Measurements from ENCODE around the gene C1orf210.

Gene C1orf210

GRCh38 chr1:43272576-43273571 lies 12.5 kb downstream of the C1orf210 start:
- no peak for DNase-seq

DNA sequence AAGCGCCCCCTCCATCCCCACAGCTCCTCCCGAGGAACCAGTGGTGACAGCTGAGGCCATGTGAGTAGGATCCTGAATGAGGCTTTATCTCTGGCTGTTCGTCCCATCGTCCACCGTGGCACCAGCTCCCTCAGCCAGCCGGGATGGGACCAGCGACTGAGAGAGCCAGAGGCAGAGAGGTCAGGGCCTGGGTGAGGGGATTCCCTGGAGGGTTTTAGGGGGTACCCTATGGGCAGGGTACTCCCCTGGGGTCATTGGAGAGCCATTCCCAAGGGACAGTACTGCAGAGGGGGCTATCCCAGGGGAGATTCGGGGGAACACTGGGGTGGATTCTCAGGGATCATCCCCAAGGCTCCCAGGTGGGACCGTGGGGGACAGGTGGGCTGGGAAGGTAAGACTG lies 13.2 kb downstream of the C1orf210 start:
- no peak for DNase-seq

DNA sequence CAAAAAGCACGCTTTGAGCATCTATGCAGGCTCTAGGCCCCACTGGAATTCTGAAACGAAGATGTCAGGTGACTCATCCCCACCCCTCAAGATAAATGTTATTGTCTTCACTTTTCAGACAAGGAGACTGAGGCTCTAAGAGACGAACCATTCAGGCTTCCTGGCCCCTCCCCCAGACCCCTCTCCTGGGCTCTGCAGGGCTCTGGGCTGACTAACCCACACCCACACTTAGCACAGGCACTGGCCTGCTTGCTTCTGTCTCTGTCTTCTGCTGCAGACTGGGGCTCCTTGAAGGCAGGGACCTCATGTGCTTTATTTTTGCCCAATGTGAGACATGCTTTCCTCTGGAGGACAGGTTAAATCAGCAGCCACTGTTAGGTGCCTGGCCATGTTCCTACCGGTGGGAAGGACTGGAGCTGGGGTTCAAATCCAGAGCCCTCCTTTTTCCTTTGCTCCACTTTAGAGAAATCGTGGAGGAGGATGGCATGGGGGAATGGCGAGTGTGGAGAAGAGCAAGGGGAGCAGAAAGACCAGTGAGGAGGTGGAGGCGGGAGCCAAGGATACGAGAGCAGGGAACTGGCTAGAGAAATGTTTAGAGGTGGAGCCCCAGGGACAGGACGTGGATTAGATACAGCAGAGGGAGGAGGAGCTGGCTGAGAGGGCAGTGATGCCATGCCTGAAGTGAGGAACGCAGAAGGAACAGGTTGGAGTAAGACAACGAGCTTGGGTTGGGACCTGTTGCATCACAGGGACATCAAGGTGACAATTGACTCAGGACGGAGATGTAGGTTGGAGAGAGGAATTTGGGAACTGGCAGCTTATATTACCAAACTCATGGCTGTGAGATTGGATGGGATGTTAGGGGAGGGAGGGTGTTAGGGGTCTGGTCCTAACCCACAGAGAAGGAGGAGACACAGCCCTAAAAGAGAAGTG lies 13.9 kb downstream of the C1orf210 start:
- DNase-seq: no peak

DNA sequence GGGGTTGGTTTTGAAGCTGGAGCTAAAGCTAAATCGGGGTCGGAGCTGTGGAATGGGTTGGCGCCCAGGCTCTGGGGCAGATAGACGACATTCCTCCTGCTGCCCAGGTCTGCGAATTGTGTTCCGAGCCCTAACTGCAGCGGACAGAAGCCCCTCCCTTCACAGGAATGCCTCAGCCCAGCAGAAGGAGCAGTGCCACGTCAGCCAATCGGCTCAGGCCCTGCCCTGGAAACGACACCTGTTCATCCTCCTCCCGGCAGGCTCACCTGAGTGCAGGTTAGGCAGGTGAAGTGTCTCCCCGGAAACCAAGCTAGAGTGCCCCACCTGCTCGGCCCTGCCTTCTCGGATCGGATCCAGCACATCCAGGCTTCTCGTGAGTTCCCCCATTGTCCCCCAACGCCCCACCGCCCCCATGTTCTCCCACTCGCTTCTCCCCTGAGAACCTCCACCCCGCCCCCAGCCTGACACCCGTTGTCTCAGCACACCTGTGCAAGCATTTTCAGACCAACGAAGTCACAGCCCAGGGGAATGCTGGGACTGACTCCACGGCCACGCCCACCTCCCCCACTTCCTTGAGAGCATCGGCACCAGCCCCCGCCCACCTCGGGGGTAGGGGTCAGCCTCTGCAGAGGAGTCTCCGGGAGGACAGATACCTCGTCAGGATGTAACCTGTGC lies 14.8 kb downstream of the C1orf210 start:
- no peak for DNase-seq

DNA sequence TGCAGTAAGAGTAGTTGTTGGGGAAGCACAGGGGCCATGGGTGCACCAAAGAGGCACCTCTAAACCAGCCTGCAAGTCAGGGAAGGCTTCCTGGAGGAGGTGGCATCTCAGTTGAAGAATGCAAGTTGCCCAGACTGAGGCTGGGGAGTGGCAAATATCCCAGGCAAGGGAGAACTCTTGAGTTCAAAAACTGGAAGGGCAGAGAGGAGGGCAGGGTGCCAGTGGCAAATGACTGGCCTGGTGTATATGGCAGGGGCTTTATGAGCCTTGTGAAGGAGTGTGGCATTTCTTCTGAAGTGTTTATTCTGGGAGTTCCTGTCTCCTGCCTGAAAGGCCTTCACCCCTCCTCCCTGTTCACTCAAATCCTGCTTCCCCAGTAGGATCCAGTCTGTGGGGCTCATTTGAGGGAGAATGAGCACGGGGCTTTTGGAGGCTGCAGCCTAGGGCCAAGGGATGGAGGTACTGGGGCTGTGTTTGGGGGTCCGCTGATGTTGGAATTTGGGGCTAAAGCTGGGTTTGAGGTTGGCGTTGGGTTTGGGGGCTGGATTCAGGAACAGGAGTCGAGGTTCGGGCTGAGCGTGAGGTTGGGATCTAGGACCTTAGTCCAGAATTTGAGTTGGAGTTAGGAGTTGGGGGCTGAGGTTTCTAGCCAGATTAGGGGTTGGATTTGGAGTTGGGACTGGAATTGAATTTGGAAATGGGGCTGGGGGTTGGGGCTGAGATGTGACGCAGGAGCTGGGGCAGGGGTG lies 15.6 kb downstream of the C1orf210 start, which contains the start of gene TMEM125:
Gene TMEM125, plus strand, starts transcription at position 357 of the 749 bp plus-strand sequence. CDS start 2,740 bp downstream, outside the sequence.
- no peak for DNase-seq

DNA sequence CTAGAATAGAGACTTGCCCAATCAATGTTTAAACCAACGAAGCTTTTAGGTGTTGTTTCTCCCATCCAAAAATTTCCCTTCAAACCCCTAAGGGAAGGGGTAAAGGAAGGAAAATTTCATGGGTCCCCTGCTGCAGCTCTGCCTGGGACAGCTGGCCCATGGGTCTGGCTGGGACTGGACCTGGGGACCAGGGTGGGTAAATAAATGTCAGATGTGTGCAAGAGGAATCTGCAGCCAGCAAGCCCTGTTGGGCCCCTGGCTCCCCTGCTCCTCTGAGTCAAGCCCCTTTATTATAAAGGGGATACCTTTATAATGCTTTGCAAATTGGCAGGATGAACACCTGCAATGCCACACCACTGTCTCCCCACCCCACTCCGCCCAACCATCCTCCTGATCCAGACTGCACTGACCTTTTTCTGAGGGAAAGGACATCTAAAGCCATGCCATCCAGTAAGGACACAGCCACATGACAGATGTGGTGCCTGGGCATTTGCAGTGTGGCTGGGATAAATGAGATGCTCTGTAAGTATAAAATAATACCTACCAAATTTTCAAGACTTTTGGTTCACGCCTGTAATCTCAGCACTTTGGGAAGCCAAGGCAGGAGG lies 17.5 kb downstream of the C1orf210 start:
- no peak for DNase-seq

GRCh38 chr1:43267291-43267805 lies 18.0 kb downstream of the C1orf210 start:
- DNase-seq: no peak

DNA sequence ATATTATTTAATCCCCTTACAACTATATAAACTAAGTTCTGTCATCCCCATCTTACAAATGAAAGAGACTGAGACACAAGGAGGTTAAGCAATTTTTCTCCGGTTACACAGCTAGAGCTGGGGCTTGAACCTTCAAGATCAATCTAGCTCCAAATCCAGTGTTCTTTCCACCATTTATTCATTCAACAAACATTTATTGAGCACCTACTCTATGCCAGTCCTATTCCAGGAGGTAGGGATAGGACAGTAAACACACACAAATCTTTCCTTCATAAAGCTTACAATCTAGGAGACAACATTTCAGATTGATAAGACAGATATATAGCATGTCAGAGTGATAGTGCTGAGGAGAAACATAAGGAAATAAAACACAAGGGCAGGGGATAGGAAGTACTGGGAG lies 18.5 kb downstream of the C1orf210 start:
- no peak for DNase-seq

DNA sequence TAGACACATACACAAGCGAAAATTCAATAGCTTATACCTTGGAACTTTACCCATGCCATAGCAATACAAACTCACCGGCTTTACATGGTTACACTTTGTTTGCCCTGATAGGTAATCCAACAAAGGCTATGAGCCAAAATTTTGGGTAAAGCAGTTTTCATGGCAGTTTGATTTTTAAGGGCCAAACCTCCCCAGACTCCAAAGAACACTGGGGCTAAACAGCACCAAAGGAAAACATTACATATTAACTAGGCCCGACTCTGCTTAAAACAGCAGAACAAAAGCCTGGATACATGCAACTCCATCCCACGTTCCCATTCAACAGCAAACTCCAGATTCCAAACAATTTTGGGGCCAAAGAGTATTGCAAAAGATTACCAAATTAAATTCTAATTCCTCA lies 19.9 kb downstream of the C1orf210 start:
- no peak for DNase-seq

GRCh38 chr1:43258370-43258769 lies 27.0 kb downstream of the C1orf210 start:
- no peak for DNase-seq

DNA sequence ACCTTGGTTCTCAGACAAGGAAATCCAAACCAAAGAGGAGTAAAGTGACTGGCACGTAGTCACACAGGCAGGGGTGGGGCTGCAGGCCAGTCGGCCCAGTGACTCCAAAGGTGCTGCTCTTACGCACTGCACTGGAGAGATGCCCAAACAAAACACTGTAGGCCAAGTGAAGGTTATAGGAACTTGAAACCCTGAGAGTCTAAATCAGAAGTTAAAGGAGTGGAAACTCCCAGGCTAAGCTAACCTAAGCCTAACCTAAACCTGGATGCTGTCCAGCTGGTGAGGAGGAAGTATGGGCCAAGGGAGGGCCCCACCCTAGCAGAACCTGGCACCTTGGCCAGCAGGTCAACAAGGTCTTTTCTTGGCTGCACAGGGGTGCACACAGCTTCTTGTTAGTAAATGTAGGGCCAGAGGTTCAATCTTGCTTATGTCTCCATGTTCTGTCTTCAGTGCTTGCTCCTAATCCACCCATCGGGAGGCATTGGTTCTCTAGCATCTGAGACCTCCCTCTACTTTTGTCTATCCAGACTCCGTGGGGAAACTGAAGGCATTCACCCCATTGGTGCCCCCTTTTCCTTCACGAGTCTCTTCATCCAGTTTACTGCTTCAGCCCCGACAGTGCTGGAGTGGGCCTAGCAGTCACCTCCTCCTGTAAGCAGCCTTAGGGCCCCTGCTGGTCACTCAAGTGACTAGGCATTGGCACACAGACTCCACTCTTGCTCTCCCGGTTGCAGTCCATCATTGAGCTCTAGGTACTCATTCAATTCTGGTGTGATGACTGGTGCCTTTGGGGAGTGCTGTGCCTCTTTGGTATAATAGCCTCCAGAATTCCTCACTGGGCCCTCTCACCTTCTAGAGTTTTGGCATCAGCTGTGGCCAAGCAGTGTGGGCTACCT lies 28.5 kb downstream of the C1orf210 start:
- DNase-seq: no peak

GRCh38 chr1:43255438-43256210 lies 29.8 kb downstream of the C1orf210 start:
- no peak for DNase-seq

DNA sequence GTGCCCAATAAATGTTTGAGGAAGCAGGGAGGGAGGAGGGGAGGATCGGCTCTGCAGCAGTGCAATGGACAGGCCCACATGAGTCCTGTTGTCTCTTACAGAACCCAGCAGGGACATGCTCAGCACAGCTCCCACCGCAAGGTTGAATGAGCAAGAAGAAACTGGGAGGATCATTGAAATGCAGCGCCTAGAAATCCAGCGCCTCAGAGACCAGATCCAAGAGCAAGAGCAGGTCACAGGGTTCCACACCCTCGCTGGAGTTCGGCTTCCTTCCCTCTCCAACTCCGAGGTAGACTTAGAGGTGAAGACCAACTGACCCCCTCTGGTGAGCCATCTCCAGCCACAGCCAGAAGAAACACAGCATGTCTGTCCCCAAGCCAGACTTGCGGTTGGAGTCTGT lies 31.5 kb downstream of the C1orf210 start:
- DNase-seq: no peak

- no peak for DNase-seq
Observed at GRCh38 chr1:43253173-43253572, 32.2 kb downstream of the C1orf210 start.

DNA sequence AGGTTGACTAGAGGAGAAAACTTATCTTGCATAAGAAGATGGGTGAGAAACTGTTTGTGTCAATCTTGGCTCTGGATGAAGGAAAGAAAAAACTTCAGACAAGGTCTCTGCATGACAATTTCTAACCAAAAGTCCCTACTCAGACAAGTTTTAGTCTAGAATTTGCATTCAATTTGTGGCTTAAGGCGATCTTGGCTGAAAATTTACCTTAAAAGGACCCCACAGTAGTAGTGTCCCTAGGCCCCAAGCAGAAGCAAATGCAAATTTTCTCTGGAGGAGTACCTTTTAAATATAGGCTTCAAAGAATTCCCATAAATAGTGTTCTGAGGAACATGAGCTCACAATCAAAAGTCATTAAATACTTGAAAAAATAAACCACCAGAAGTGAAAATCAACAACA lies 33.2 kb downstream of the C1orf210 start:
- DNase-seq: no peak

DNA sequence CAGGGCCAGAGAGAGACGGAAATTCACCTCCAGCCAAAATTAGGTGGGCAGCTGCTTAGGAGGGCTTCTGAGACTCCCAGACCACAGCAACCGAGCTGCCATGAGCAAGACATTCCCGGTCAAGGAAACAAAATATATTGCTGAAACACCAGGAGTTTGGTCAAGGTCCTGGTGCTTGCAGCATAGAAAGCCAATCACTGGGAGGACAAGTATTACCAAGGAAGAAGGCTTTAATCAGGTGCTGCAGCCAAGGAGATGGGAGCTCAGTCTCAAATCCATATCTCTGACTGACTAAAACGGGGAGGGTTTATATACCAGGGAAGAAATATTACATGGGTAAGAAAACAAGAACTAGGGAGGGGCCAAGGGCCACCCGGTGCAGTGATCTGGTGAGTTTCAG lies 34.4 kb downstream of the C1orf210 start:
- DNase-seq: no peak

GRCh38 chr1:43250351-43250761 lies 35.0 kb downstream of the C1orf210 start:
- DNase-seq: no peak

GRCh38 chr1:43247256-43247921 lies 38.0 kb downstream of the C1orf210 start:
- no peak for DNase-seq
